Keratinocyte (primary cell): ENCODE measurements around the gene ATAD1. TPM values are rescaled to one million over a fixed set of nuclear protein-coding genes. Genes with fewer than 3 reads are reported as not detected.

ENCODE experiments used
- DNase-seq: peaks from one replicate; pipeline ENCODE4 v3.0.0-alpha.2; 2011; ENCODE audit warnings: low read depth, missing footprints, low spot score
- FAIRE-seq: peaks from 2 replicates; lab custom pipeline; 2011; peaks lifted over from hg19 to GRCh38; lab: Jason Lieb, UNC
- H2AFZ ChIP-seq: 2 replicates; pipeline ENCODE4 v1.6.0; 2012; ENCODE audit warnings: low read length, control low read depth, inconsistent platforms; ENCODE audit not compliant: control insufficient read depth
- H3K27ac ChIP-seq: 2 replicates; pipeline ENCODE4 v1.5.1; 2011; ENCODE audit warnings: low read length; ENCODE audit not compliant: control insufficient read depth, insufficient read depth
- H3K27me3 ChIP-seq: 3 replicates; pipeline ENCODE4 v1.6.0; 2011; ENCODE audit warnings: low read length; ENCODE audit not compliant: control insufficient read depth, insufficient read depth; ENCODE audit errors: extremely low read depth
- H3K36me3 ChIP-seq, 2 experiments: 2 replicates in 1 of 2; 3 replicates in 1 of 2; pipeline ENCODE4 v1.5.1; 2011; ENCODE audit warnings: low read length in 2 of 2, mild to moderate bottlenecking in 1 of 2; ENCODE audit not compliant: control insufficient read depth in 2 of 2, insufficient read depth in 2 of 2; ENCODE audit errors: extremely low read depth in 1 of 2
- H3K4me1 ChIP-seq: 3 replicates; pipeline ENCODE4 v1.5.1; 2011; ENCODE audit warnings: low read length; ENCODE audit not compliant: control insufficient read depth, insufficient read depth; ENCODE audit errors: extremely low read depth
- H3K4me2 ChIP-seq: 3 replicates; pipeline ENCODE4 v1.6.0; 2011; ENCODE audit warnings: low read depth, low read length; ENCODE audit not compliant: control insufficient read depth, insufficient read depth; ENCODE audit errors: extremely low read depth
- H3K4me3 ChIP-seq, 3 experiments: fragments of 200-600 bp in 1 of 3; sonication (generic) in 1 of 3; 2 replicates in 2 of 3; 3 replicates in 1 of 3; pipeline ENCODE4 v1.5.1; 2011 to 2016; ENCODE audit warnings: low read length in 3 of 3, mild to moderate bottlenecking in 3 of 3, control low read depth in 2 of 3, inconsistent platforms in 1 of 3, low read depth in 1 of 3, mixed read lengths in 1 of 3, mixed run types in 1 of 3, moderate library complexity in 1 of 3; ENCODE audit not compliant: control insufficient read depth in 2 of 3, insufficient read depth in 2 of 3; ENCODE audit errors: extremely low read depth in 1 of 3
- H3K79me2 ChIP-seq: 2 replicates; pipeline ENCODE4 v1.6.0; 2012; ENCODE audit warnings: low read length; ENCODE audit not compliant: control insufficient read depth, insufficient read depth
- H3K9ac ChIP-seq: 3 replicates; pipeline ENCODE4 v1.6.0; 2011; ENCODE audit warnings: low read length; ENCODE audit not compliant: control insufficient read depth, insufficient read depth; ENCODE audit errors: extremely low read depth
- H3K9me1 ChIP-seq: 3 replicates; pipeline ENCODE4 v1.6.0; 2011; ENCODE audit warnings: low read length; ENCODE audit not compliant: control insufficient read depth, insufficient read depth; ENCODE audit errors: extremely low read depth
- H3K9me3 ChIP-seq: 2 replicates; pipeline ENCODE4 v1.5.1; 2012; ENCODE audit warnings: low read depth, low read length; ENCODE audit not compliant: control insufficient read depth
- H4K20me1 ChIP-seq: 3 replicates; pipeline ENCODE4 v1.6.0; 2011; ENCODE audit warnings: low read length; ENCODE audit not compliant: control insufficient read depth, insufficient read depth; ENCODE audit errors: extremely low read depth
- EZH2 ChIP-seq: IDR thresholded peaks from one replicate; pipeline ENCODE4 v1.6.1; 2012; ENCODE audit warnings: inconsistent platforms, mild to moderate bottlenecking, low read length, moderate library complexity
- dilution Hi-C: fragments of 300-500 bp; cut with MboI; formaldehyde crosslinking; loops from one replicate; pipeline ENCODE4 v1.7.0; 2020; ENCODE audit warnings: low sequenced_read_pairs; ENCODE audit not compliant: extremely low pct_ligation_motif_present
- polyA plus RNA-seq, 5 experiments: library from polyadenylated mRNA; depleted of rRNA in 3 of 5; stranded (reverse) in 3 of 5; stranded (forward) in 1 of 5; unstranded in 1 of 5; fragments of >200 nt; gene quantifications; 1 replicate in 1 of 5; 2 replicates in 3 of 5; 3 replicates in 1 of 5; pipeline versions ENCODE4 v1.2.1 to v1.2.3, GENCODE V29; 2011 to 2012; ENCODE audit warnings: missing spikeins in 2 of 5, low read depth in 1 of 5, low replicate concordance in 1 of 5
- TF ChIP-seq, protein P1 (sequence below), 3 experiments: IDR thresholded peaks in 1 of 3; conservative IDR thresholded peaks in 1 of 3; optimal IDR thresholded peaks in 1 of 3; 2 replicates in 2 of 3; 3 replicates in 1 of 3; pipeline versions ENCODE3 to v1.5.1; 2011; ENCODE audit warnings: low read length in 3 of 3, mild to moderate bottlenecking in 3 of 3, moderate library complexity in 2 of 3, control low read depth in 1 of 3, inconsistent platforms in 1 of 3; ENCODE audit not compliant: insufficient read depth in 2 of 3; ENCODE audit errors: extremely low read depth in 1 of 3

Gene ATAD1
- polyA plus RNA-seq, 1 donor (not counting 4 experiments of a cell fraction or from before 2014, with no cell fraction given): 51.0 TPM

DNA sequence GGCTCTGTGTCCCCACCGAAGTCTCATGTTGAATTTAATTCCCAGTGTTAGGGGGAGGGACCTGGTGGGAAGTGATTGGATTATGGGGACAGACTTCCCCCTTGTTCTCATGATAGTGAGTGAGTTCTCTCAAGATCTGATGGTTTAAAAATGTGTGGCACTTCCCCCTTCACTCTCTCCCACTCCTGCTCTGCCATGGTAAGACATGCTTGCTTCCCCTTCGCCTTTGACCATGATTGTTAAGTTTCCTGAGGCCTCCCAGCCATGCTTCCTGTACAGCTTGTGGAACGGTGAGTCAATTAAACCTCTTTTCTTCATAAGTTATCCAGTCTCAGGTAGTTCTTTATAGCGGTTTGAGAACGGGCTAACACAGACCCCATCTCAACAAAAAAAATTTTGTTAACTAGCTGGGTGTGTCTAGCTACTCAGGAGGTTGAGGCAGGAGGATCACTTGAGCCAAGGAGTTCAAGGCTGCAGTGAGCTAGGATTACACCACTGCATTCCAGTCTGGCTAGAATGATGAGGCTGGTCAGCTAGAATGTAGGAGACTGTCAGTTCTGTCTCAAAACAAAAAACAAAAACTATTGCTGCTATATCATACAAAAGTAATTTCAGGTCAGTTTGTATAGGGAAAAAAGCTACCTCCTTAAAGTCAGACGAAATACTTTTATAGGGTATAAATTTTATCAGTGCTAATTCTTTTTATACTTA, 57.7 kb downstream of the ATAD1 start:
- H3K36me3 ChIP-seq: peaks cover 1 to 7% of the 10 kb centered on the region in 2 experiments
- no peaks in the 10 kb centered on the region for H4K20me1 ChIP-seq
- H3K27ac ChIP-seq: no peak overlapping the region
- no peaks in the 10 kb centered on the region for H3K27me3 ChIP-seq
- no peaks in the 10 kb centered on the region for H3K79me2 ChIP-seq
- H3K9ac ChIP-seq: no peak overlapping the region
- DNase-seq: no peak
- no peaks in the 10 kb centered on the region for H3K9me3 ChIP-seq
- dilution Hi-C loops: no loop called here
- H3K4me3 ChIP-seq: no peak overlapping the region
- TF ChIP-seq EZH2: no peak
- TF ChIP-seq, protein P1, sequence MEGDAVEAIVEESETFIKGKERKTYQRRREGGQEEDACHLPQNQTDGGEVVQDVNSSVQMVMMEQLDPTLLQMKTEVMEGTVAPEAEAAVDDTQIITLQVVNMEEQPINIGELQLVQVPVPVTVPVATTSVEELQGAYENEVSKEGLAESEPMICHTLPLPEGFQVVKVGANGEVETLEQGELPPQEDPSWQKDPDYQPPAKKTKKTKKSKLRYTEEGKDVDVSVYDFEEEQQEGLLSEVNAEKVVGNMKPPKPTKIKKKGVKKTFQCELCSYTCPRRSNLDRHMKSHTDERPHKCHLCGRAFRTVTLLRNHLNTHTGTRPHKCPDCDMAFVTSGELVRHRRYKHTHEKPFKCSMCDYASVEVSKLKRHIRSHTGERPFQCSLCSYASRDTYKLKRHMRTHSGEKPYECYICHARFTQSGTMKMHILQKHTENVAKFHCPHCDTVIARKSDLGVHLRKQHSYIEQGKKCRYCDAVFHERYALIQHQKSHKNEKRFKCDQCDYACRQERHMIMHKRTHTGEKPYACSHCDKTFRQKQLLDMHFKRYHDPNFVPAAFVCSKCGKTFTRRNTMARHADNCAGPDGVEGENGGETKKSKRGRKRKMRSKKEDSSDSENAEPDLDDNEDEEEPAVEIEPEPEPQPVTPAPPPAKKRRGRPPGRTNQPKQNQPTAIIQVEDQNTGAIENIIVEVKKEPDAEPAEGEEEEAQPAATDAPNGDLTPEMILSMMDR (optimal IDR thresholded peaks at IDR 0.05 in 1 of 3, IDR thresholded peaks at IDR 0.05 in 1 of 3, conservative IDR thresholded peaks at IDR 0.05 in 1 of 3; ENCODE audit: extremely low read depth in 1 of 3, insufficient read depth in 2 of 3, low read length in 3 of 3): no peak
- no peak for FAIRE-seq
- no peaks in the 10 kb centered on the region for H3K9me1 ChIP-seq
- H3K4me2 ChIP-seq: no peak overlapping the region
- no peak overlapping the region for H2AFZ ChIP-seq
- H3K4me1 ChIP-seq: peaks cover 5% of the 10 kb centered on the region

DNA sequence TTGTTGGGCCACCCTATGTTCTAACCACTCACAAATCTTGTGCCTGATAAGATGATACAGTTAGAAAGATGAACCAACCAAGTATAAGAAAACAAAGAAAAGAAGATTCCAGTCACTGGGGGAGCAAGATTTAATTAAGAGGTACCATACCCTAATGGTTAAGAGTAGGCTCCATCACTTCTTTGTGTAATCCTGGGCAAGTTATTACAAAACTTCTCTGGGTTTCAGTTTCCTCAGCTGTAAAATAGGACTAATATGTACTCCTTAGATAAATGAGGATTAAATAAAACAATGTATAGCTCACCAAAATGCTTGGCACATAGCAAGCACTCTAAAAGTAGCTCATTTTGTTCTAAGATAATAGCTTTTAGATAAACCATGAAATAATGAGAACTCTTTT, 58.5 kb downstream of the ATAD1 start:
- TF ChIP-seq, protein P1 (optimal IDR thresholded peaks at IDR 0.05 in 1 of 3, IDR thresholded peaks at IDR 0.05 in 1 of 3, conservative IDR thresholded peaks at IDR 0.05 in 1 of 3; ENCODE audit: extremely low read depth in 1 of 3, insufficient read depth in 2 of 3, low read length in 3 of 3): no peak
- TF ChIP-seq EZH2: no peak
- Histone ChIP-seq H3K79me2 (no peaks in the 10 kb centered on the region), H3K4me3 (no peak overlapping the region), H3K27me3 (no peaks in the 10 kb centered on the region), H3K9me3 (no peaks in the 10 kb centered on the region), H3K9ac (no peak overlapping the region), H3K4me2 (no peak overlapping the region), H3K9me1 (no peaks in the 10 kb centered on the region), H3K36me3 (peaks cover 1 to 9% of the 10 kb centered on the region in 2 experiments), H4K20me1 (no peaks in the 10 kb centered on the region), H3K4me1 (peaks cover 5% of the 10 kb centered on the region), H2AFZ (no peak overlapping the region), H3K27ac (no peak overlapping the region)
- no peak for DNase-seq
- no peak for FAIRE-seq
- dilution Hi-C loops: no loop called here
